ENCODE measurements around the gene MVP. TPM values are rescaled to one million over a fixed set of nuclear protein-coding genes. Genes with fewer than 3 reads are reported as not detected.

MVP gene
- total RNA-seq, 1 experiment from 2014 or later, result 75.1 TPM

- TF ChIP-seq, protein P1, sequence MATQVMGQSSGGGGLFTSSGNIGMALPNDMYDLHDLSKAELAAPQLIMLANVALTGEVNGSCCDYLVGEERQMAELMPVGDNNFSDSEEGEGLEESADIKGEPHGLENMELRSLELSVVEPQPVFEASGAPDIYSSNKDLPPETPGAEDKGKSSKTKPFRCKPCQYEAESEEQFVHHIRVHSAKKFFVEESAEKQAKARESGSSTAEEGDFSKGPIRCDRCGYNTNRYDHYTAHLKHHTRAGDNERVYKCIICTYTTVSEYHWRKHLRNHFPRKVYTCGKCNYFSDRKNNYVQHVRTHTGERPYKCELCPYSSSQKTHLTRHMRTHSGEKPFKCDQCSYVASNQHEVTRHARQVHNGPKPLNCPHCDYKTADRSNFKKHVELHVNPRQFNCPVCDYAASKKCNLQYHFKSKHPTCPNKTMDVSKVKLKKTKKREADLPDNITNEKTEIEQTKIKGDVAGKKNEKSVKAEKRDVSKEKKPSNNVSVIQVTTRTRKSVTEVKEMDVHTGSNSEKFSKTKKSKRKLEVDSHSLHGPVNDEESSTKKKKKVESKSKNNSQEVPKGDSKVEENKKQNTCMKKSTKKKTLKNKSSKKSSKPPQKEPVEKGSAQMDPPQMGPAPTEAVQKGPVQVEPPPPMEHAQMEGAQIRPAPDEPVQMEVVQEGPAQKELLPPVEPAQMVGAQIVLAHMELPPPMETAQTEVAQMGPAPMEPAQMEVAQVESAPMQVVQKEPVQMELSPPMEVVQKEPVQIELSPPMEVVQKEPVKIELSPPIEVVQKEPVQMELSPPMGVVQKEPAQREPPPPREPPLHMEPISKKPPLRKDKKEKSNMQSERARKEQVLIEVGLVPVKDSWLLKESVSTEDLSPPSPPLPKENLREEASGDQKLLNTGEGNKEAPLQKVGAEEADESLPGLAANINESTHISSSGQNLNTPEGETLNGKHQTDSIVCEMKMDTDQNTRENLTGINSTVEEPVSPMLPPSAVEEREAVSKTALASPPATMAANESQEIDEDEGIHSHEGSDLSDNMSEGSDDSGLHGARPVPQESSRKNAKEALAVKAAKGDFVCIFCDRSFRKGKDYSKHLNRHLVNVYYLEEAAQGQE (IDR thresholded peaks at IDR 0.05; ENCODE audit: low read depth), result no peak
- TF ChIP-seq ATF3 (IDR thresholded peaks at IDR 0.05), result no peak
These were observed 29.9 kb upstream of the MVP start, which contains the start of gene KIF22 (continued) for GRCh38 chr16:29790183-29790948.

DNA sequence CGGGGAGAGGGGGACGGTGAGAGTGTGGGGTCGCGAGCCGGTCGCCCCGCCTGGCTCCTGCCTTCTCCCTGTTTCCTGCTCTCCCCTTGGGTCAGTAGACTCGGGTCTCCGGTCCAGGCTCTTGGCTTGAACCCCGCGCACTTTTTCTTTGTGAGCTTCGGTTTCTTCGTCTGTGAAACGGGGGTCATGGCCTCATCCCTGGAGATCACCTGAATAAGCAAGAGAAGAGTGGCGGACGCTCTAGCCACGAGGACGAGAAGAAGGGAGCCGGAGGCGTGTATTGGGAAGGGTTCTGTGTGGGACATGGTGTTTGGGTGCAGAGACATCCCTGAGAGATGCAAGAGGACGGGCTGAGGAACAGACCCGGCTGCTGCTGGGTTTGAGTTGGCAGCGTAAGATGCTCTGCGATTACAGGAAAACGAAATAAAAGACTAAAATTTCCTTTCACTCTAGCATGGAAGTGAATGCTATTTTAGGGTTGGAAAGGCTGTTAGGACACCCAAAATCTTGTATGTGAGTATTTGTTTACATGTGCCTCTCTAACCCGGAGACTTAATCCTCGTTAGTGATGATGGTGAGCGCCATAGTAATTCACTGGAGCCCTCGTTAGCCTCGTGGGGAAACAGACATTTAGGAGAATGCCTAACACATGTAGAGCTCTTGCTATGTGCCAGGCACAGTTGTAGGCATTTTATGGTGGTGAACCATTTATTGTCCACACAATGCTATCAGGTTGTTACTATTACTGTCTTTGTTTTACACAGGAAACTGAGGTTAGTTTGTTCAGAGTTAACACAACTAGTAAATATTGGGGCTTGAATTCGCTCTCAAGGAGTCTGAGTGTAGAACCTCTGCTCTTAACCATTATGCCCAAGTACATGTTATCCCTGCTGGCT is 29.1 kb upstream of the MVP start:
- ChIA-PET RAD21 (ENCODE audit: low non-redundant PET in 1 of 2, low total read pairs in 2 of 2, uncharacterized antibody in 2 of 2, unreplicated experiment in 2 of 2) (interaction anchor here (1.3 to 1.6 kb wide), 2 partner anchors 13 to 90 kb away, joined by 3 read pairs; no protein-coding TSS in a partner anchor), CTCF (interaction anchor here (1.0 to 1.6 kb wide), 7 partner anchors 9 to 91 kb away, joined by 3 to 14 read pairs (median 5); partner anchors contain the start of gene PAGR1), POLR2A (interaction anchor here (1.0 to 2.1 kb wide), 8 partner anchors 8 to 29 kb away, joined by 3 to 10 read pairs (median 4); partner anchors contain the start of genes MVP and PAGR1)
- Histone ChIP-seq H3K4me2 (ENCODE audit: low read length) (peak overlapping the region; percentile 83), H3K36me3 (ENCODE audit: control insufficient read depth in 1 of 2, insufficient read depth in 2 of 2, low read length in 2 of 2) (peaks cover 0 to 8% of the 10 kb centered on the region in 2 experiments; a peak in 1 of 4 replicates), H2AFZ (ENCODE audit: low read depth, low read length, poor library complexity, severe bottlenecking) (no peak overlapping the region), H3K27me3 (ENCODE audit: insufficient read depth, low read length) (no peaks in the 10 kb centered on the region), H3K27ac (ENCODE audit: low read depth, low read length) (peak overlapping the region; percentile 80), H3K9me3 (ENCODE audit: control insufficient read depth in 1 of 2, insufficient read depth in 1 of 2, low read depth in 1 of 2, low read length in 2 of 2) (no peaks in the 10 kb centered on the region), H3K9ac (ENCODE audit: low read length) (peak overlapping the region; percentile 99), H3K79me2 (ENCODE audit: insufficient read depth, low read length) (peaks cover 56% of the 10 kb centered on the region), H3K4me3 (replicated peaks in 1 of 2; ENCODE audit: low read depth in 1 of 2, low read length in 2 of 2) (peak overlapping the region; percentile 90 to 99), H4K20me1 (ENCODE audit: insufficient read depth) (no peaks in the 10 kb centered on the region), H3K9me2 (ENCODE audit: insufficient read depth) (no peaks in the 10 kb centered on the region), H3K4me1 (ENCODE audit: control insufficient read depth in 1 of 2, insufficient read depth in 2 of 2, low read length in 2 of 2) (peaks cover 13 to 21% of the 10 kb centered on the region in 2 experiments)
- intact Hi-C loops (cut with micrococcal nuclease), result loop anchor here (2.0 kb wide), 1 partner anchor 14 kb away; no protein-coding TSS in a partner anchor
- DNase-seq (ENCODE audit: low read depth, low spot score) (no peak), ATAC-seq (peak; percentile 45)
- BruUV-seq (replicated peaks), result TSS peak; percentile 69
- TF ChIP-seq SIN3A (IDR thresholded peaks at IDR 0.05; ENCODE audit: low read depth) (peak; percentile 22; the same call in 1 of the 2 replicates), EGR1 (IDR thresholded peaks at IDR 0.05; ENCODE audit: low read depth) (no peak), ZFX (IDR thresholded peaks at IDR 0.05) (no peak), TCF7L2 (IDR thresholded peaks at IDR 0.05; ENCODE audit: borderline replicate concordance, extremely low read depth, insufficient read depth, insufficient read length) (no peak), SP1 (IDR thresholded peaks at IDR 0.05; ENCODE audit: low read depth) (no peak), EZH2 (IDR thresholded peaks at IDR 0.05) (no peak)

Data from HCT116 (cell line).